ENCODE measurements around the gene BEX1. TPM values are rescaled to one million over a fixed set of nuclear protein-coding genes. Genes with fewer than 3 reads are reported as not detected.
"Not testable (repeated sequence)": the region's sequence is repeated elsewhere in the genome, so short reads cannot be mapped to it uniquely, and the experiment has no call there.

The BEX1 gene
- total RNA-seq = 0.23 TPM in 1 of 2 replicates, not detected in the other

- intact Hi-C loops (cut with micrococcal nuclease) = no loop called here
These were observed at the start of gene BEX1 for GRCh38 chrX:103063918-103064434. TSS of gene BEX1 (minus strand) at chrX:103064171. CDS start at chrX:103063274, 897 bp downstream.

- intact Hi-C loops (cut with micrococcal nuclease) = not testable (repeated sequence)
These were observed 45.5 kb upstream of the BEX1 start for GRCh38 chrX:103109497-103109896.

- intact Hi-C loops (cut with micrococcal nuclease) = no loop called here
These were observed 43.9 kb upstream of the BEX1 start for GRCh38 chrX:103107836-103108235.

DNA sequence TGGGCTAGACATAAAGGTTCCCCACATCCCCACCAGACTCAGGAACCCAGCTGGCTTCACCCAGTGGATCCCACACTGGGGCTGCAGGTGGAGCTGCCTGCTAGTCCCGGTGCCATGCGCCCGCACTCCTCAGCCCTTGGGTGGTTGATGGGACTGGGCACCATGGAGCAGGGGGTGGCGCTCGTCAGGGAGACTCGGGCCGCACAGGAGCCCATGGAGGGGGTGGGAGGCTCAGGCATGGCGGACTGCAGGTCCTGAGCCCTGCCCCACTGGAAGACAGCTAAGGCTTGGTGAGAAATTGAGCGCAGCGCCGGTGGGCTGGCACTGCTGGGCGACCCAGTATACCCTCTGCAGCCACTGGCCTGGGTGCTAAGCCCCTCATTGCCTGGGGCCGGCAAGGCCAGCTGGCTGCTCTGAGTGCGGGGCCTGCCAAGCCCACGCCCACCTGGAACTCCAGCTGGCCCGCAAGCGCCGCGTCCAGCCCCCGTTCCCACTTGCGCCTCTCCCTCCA lies 43.3 kb upstream of the BEX1 start:
- intact Hi-C loops (cut with micrococcal nuclease) = not testable (repeated sequence)

DNA sequence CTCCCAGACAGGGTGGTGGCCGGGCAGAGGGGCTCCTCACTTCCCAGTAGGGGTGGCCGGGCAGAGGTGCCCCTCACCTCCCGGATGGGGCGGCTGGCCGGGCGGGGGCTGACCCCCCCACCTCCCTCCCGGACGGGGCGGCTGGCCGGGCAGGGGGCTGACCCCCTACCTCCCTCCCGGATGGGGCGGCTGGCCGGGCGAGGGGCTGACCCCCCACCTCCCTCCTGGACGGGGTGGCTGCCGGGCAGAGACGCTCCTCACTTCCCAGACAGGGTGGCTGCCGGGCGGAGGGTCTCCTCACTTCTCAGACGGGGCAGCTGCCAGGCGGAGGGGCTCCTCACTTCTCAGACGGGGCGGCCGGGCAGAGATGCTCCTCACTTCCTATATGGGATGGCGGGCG lies 40.4 kb upstream of the BEX1 start:
- intact Hi-C loops (cut with micrococcal nuclease) = not testable (repeated sequence)

GRCh38 chrX:103103866-103104265 lies 39.9 kb upstream of the BEX1 start:
- intact Hi-C loops (cut with micrococcal nuclease) = not testable (repeated sequence)

GRCh38 chrX:103101299-103102042 lies 37.5 kb upstream of the BEX1 start:
- intact Hi-C loops (cut with micrococcal nuclease) = no loop called here

DNA sequence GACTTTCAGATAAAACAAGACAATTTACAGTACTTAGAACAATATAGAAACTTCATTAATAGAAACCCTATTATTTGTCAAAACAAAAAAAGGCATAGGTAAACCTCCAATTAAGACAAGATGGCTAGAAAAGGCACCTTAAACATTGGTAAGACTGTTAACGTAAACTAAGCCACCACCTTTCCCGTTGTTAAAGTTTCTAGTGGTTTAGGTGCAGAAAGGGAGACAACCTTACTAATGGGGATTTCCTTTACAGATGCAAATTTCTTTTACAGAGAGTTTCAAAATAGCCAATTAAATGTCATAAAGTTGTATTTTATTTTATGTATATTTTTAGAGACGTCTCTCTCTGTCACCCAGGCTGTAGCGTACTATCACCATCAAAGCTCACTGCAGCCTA lies 36.5 kb upstream of the BEX1 start:
- intact Hi-C loops (cut with micrococcal nuclease) = no loop called here

- intact Hi-C loops (cut with micrococcal nuclease) = no loop called here
These were observed 35.7 kb upstream of the BEX1 start for GRCh38 chrX:103099691-103100090.

GRCh38 chrX:103098488-103098887 lies 34.5 kb upstream of the BEX1 start:
- intact Hi-C loops (cut with micrococcal nuclease) = no loop called here

GRCh38 chrX:103092942-103093341 lies 29.0 kb upstream of the BEX1 start, which contains the start of gene NXF3:
TSS of gene NXF3 (minus strand) at chrX:103093143. CDS start at chrX:103093023, 120 bp downstream.
- intact Hi-C loops (cut with micrococcal nuclease) = no loop called here

DNA sequence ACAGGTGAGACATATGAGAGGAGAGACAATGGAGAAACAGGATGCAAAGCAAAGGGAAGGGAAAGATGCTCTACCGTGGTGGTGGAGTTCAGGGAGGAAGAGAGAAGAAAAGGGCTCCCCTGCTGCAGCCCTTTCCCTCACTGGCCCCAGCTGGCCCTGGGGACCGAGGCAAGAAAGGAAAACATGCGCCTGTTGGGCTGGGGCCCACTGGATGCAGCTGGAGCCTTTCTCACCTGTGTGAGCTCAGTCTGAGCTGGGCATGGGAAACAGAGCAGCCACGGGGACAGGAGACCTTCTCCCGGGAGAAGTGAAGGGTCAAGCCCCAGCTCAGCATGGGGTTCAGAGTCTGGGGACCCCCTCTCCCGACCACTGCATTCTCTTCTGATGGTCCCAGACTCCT lies 17.1 kb upstream of the BEX1 start:
- intact Hi-C loops (cut with micrococcal nuclease) = no loop called here

- intact Hi-C loops (cut with micrococcal nuclease) = no loop called here
These were observed 9.5 kb upstream of the BEX1 start for GRCh38 chrX:103073467-103073866.

DNA sequence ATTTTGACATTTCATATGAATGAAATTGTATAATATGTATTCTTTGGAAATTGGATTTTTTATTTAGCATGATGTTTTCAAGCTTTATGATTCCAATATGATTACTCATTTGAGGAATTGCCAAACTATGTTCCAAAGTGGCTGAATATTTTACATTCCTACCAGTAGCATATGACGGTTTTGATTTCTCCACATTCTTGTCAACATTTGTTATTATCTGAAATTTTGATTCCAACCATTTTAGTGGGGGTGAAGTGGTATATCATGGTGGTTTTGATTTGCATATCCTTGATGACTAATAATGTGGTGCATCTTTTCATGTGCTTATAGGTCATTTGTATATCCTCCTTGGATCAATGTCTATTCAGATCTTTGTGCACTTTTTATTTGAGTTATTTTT lies 2.6 kb upstream of the BEX1 start:
- intact Hi-C loops (cut with micrococcal nuclease) = no loop called here

- intact Hi-C loops (cut with micrococcal nuclease) = no loop called here
These were observed 653 bp downstream of the BEX1 start for GRCh38 chrX:103063191-103063845.

DNA sequence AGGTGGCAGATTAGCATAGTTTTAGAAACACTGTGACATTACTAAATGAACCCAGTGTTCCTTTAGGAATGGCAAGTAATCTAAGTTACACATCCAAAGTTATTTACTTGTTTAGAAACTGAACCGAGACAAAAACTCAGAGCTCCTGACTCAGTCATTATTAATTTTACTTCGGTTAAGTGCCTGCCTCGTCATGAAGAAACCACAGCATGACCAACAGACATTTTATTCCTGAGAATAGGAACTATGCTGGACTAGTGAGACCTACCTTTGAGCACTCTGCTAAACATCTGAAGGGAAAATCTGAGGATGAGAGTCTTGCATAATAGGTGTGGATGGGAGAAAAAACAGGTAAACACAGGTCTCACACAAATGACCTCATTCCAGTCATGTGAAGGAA lies 2.5 kb downstream of the BEX1 start:
- intact Hi-C loops (cut with micrococcal nuclease) = no loop called here

DNA sequence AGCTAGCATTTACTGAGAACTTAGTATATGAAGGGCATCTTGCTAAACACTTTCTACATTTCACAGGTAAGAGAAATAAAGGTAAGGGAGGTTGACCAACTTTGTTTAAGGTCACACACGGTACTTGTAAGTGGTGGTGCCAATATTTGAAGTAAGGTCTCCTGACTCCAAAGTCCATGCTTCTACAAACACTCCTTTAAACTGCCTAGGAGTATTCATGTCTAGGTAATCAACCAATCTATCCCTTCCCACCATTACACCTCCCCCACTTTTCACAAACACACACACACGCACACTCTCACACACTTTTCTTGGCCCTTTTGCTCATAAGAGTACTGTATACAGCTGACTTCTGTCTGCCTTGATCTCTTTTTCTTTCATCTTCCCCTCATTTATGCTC lies 7.1 kb downstream of the BEX1 start:
- intact Hi-C loops (cut with micrococcal nuclease) = no loop called here

DNA sequence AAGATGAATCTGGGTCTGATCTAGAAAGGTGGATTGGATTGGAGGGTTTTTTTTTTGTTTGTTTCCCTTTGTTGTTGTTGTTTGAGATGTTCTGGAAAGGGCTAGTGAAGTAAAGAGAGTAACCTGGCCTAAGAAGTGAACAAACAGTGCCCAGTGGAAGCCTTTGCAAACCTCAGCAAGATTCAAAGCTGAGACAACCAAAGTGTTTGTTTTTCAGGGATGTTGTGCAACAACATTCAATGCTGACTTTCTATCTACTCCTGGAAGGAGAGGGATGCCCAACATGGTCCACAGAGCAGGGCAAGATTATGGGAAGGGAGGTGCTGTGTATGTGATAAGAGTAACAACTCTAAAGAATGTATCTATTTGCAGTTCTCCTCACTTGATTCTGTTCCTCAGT lies 11.3 kb downstream of the BEX1 start:
- intact Hi-C loops (cut with micrococcal nuclease) = no loop called here

DNA sequence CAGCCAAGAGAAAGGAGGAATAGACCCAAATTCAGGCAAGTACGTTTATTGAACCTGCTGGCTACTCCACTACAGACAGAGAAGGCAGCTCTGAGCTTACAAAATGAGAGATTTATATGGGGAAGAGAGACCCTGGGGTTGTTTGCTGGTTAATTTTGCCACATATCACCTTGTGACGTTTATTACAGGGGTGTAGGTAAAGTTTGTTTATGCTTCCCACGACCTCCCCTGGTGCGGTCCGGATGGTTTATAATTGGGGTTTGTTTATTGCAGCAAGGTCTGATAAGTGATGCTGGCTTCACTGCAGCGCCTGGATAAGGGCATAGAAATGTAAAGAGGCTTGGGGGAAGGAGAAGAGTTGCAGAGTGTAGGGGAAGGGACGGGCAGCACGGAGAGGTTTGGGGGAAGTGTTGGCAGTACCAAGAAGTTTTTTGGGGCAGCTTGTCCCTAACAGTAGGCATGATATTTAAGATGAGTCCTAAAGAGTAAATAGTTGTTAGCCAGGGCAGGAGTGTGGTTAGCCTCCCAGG lies 12.6 kb downstream of the BEX1 start:
- intact Hi-C loops (cut with micrococcal nuclease) = no loop called here

GRCh38 chrX:103033371-103033770 lies 30.6 kb downstream of the BEX1 start:
- intact Hi-C loops (cut with micrococcal nuclease) = not testable (repeated sequence)

DNA sequence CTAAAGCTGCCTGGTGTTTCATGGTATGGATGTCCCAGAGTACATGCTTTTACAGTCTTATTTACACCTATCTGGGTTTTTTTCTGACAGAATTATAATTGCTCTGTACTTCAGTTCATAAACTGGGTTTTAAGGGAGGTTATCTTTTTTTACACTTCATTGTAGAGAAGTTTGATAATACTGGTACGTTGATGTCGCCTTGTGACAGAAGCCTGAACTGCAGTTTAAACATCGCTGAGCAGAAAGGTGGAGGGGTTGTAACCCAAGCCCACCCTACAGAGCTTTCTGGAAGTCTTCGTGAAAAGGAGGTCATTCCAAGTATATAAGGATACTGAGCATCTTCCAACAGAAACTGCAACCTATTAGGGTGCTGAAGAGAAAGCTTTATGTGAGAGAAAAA lies 46.4 kb downstream of the BEX1 start:
- intact Hi-C loops (cut with micrococcal nuclease) = no loop called here

DNA sequence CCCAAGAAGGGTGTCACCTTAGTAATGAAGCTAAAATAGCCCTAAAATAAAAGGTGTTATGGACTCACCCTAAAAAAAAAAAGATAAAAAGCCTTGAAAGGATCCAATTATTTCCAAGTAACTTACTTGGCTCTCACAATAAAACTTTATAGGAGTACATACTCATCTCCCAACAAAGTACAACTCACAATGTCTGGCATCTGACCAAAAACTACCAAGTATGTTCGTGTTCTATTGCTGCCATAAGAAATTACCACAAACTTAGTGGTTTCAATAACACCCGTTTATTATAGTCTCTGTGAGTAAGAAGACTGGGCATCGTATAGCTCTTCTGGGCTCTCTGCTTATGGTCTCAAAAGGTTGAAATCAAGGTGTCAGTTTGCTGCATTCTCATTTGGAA lies 51.0 kb downstream of the BEX1 start:
- intact Hi-C loops (cut with micrococcal nuclease) = no loop called here
